HL-60 (cell line): ENCODE measurements around the gene USP10.

Experiments
- CTCF ChIP-seq: IDR thresholded peaks from one replicate; pipeline ENCODE4 v1.5.1; 2011; ENCODE audit warnings: low read length, control low read depth, inconsistent platforms; ENCODE audit not compliant: insufficient read depth
- POLR2AphosphoS5 ChIP-seq: IDR thresholded peaks from 2 replicates; pipeline ENCODE4 v1.6.1; 2012; ENCODE audit warnings: low read depth

- TF ChIP-seq CTCF (no peak), POLR2AphosphoS5 (no peak)
Observed at GRCh38 chr16:84758627-84759026, 58.8 kb downstream of the USP10 start.
